Neural crest cell (in vitro differentiated cells): ENCODE measurements around the gene PRDX6. TPM values are rescaled to one million over a fixed set of nuclear protein-coding genes. Genes with fewer than 3 reads are reported as not detected.
A peak's percentile ranks its signal among the peaks of the same experiment; 100 is the strongest.
"Not testable (repeated sequence)": the region's sequence is repeated elsewhere in the genome, so short reads cannot be mapped to it uniquely, and the experiment has no call there.

Experiments
- DNase-seq: peaks from one replicate; pipeline ENCODE4 v3.0.0; 2021; ENCODE audit warnings: low read depth, mixed read lengths, low spot score
- H3K27ac Mint-ChIP-seq: one replicate; pipeline ENCODE4 v1.8.0; 2021; ENCODE audit warnings: mild to moderate bottlenecking, mixed read lengths; ENCODE audit not compliant: unreplicated experiment
- H3K27me3 Mint-ChIP-seq: 2 replicates; pipeline ENCODE4 v1.8.0; 2021; ENCODE audit warnings: low read depth, mild to moderate bottlenecking, mixed read lengths
- H3K36me3 Mint-ChIP-seq: 2 replicates; pipeline ENCODE4 v1.8.0; 2021; ENCODE audit warnings: low read depth, mild to moderate bottlenecking, mixed read lengths
- H3K4me1 Mint-ChIP-seq: 2 replicates; pipeline ENCODE4 v1.8.0; 2021; ENCODE audit warnings: mixed read lengths
- H3K4me3 Mint-ChIP-seq: one replicate; pipeline ENCODE4 v1.8.0; 2021; ENCODE audit warnings: mild to moderate bottlenecking, mixed read lengths
- H3K9me3 Mint-ChIP-seq: 2 replicates; pipeline ENCODE4 v1.8.0; 2021; ENCODE audit warnings: mixed read lengths
- CTCF ChIP-seq: fragments of 200-600 bp; sonication (generic); conservative IDR thresholded peaks from 2 replicates; pipeline ENCODE4 v1.5.0; 2021; ENCODE audit warnings: antibody characterized with exemption, mild to moderate bottlenecking
- total RNA-seq: library from RNA; stranded (reverse); gene quantifications from 2 replicates; pipeline ENCODE4 v1.2.1, GENCODE V29; 2021

The PRDX6 gene
- total RNA-seq, 1 donor from 2014 or later: 234 TPM

GRCh38 chr1:173507847-173508209 is 30.7 kb downstream of the PRDX6 start:
- H3K36me3 Mint-ChIP-seq: no peaks in the 10 kb centered on the region
- no peak for TF ChIP-seq CTCF
- H3K27ac Mint-ChIP-seq: peak overlapping the region; percentile 98

GRCh38 chr1:173508541-173508940 is 31.4 kb downstream of the PRDX6 start:
- no peak overlapping the region for H3K4me3 Mint-ChIP-seq
- peaks cover 28% of the 10 kb centered on the region for H3K4me1 Mint-ChIP-seq
- no peaks in the 10 kb centered on the region for H3K27me3 Mint-ChIP-seq
- no peak overlapping the region for H3K27ac Mint-ChIP-seq
- no peak for TF ChIP-seq CTCF
- no peak for DNase-seq
- H3K36me3 Mint-ChIP-seq: peaks cover under 1% of the 10 kb centered on the region
- H3K9me3 Mint-ChIP-seq: peaks cover 2% of the 10 kb centered on the region

More at GRCh38 chr1:173507847-173508209, 30.7 kb downstream of the PRDX6 start:
- no peaks in the 10 kb centered on the region for H3K27me3 Mint-ChIP-seq
- H3K4me1 Mint-ChIP-seq: peaks cover 28% of the 10 kb centered on the region
- DNase-seq: no peak
- H3K4me3 Mint-ChIP-seq: no peak overlapping the region
- H3K9me3 Mint-ChIP-seq: no peaks in the 10 kb centered on the region

- H3K9me3 Mint-ChIP-seq: peaks cover 10% of the 10 kb centered on the region
- H3K27ac Mint-ChIP-seq: peak overlapping the region; percentile 41
- peaks cover 28% of the 10 kb centered on the region for H3K4me1 Mint-ChIP-seq
- peaks cover 6% of the 10 kb centered on the region for H3K36me3 Mint-ChIP-seq
- DNase-seq: no peak
- no peak overlapping the region for H3K4me3 Mint-ChIP-seq
- H3K27me3 Mint-ChIP-seq: no peaks in the 10 kb centered on the region
- TF ChIP-seq CTCF: no peak
These were observed 32.7 kb downstream of the PRDX6 start for GRCh38 chr1:173509797-173510196.

GRCh38 chr1:173514503-173514902 is 37.4 kb downstream of the PRDX6 start:
- not testable (repeated sequence) for H3K27me3 Mint-ChIP-seq, H3K27ac Mint-ChIP-seq, DNase-seq, H3K4me3 Mint-ChIP-seq
- Mint-ChIP-seq H3K36me3 (peaks cover 11% of the 10 kb centered on the region), H3K4me1 (peaks cover 22% of the 10 kb centered on the region), H3K9me3 (peaks cover 13% of the 10 kb centered on the region)

- Mint-ChIP-seq H3K4me1 (peaks cover 28% of the 10 kb centered on the region), H3K27ac (no peak overlapping the region), H3K36me3 (no peaks in the 10 kb centered on the region), H3K4me3 (no peak overlapping the region), H3K9me3 (peaks cover 7% of the 10 kb centered on the region), H3K27me3 (no peaks in the 10 kb centered on the region)
- DNase-seq: no peak
- TF ChIP-seq CTCF: no peak
These were observed 43.7 kb downstream of the PRDX6 start for GRCh38 chr1:173520799-173521198.

GRCh38 chr1:173523329-173523728 is 46.2 kb downstream of the PRDX6 start:
- Mint-ChIP-seq H3K36me3 (no peaks in the 10 kb centered on the region), H3K27ac (no peak overlapping the region), H3K27me3 (no peaks in the 10 kb centered on the region), H3K4me3 (no peak overlapping the region), H3K9me3 (peaks cover 4% of the 10 kb centered on the region), H3K4me1 (peaks cover 26% of the 10 kb centered on the region)
- no peak for TF ChIP-seq CTCF
- no peak for DNase-seq
